NCI-H1417 (cell line): ENCODE data around the gene CES2.
A peak's percentile ranks its signal among the peaks of the same experiment; 100 is the strongest.
"Not testable (repeated sequence)": the region's sequence is repeated elsewhere in the genome, so short reads cannot be mapped to it uniquely, and the experiment has no call there.

ENCODE experiments used
- DNase-seq, 3 experiments: peaks; one replicate each; lab custom pipeline; 2025; lab: John Stamatoyannopoulos, UW

The CES2 gene

DNA sequence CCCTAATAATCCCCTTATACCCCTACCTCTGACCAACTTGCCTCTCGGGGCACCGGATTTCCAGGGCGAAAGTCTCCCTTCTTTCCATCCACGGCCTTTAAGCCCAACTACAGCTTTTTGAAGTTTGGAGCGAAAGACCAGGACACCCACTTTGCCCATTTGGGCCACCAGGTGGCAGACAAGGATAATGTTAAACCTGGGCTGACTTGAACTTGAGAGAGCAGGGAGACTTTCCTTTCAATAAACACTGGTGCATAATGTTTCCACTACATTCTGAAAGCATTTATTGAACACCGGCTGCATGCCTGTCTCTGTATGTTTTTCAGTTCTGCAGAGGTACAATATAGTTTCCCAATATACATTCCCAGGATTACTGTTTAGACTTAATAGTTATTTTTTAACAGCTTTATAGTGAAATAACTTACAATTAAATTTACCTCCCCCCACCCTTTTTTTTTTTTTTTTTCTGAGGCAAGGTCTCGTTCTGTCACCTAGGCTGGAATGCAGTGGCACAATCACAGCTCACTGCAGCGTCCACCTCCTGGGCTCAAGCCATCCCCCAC lies 18.9 kb downstream of the CES2 start:
- peak; percentile 49 to 83 (median 54) for DNase-seq

DNA sequence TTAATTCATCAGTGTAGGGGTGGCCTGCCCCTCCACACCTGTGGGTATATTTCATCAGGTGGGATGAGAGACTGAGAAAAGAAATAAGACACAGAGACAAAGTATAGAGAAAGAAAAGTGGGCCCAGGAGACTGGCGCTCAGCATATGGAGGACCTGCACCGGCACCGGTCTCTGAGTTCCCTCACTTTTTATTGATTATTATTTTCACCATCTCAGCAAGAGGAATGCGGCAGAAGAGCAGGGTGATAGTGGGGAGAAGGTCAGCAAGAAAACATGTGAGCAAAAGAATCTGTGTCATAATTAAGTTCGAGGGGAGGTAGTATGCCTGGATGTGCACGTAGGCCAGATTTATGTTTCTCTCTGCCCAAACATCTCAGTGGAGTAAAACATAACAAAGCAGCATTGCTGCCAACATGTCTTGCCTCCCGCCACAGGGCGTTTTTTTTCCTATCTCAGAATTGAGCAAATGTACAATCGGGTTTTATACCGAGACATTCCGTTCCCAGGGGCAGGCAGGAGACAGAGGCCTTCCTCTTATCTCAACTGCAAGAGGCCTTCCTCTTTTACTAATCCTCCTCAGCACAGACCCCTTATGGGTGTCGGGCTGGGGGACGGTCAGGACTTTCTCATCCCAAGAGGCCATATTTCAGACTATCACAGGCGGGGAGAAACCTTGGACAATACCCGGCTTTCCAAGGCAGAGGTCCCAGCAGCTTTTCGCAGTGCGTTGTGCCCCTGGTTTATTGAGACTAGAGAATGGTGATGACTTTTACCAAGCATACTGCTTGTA lies 20.2 kb downstream of the CES2 start:
- not testable (repeated sequence) for DNase-seq

DNA sequence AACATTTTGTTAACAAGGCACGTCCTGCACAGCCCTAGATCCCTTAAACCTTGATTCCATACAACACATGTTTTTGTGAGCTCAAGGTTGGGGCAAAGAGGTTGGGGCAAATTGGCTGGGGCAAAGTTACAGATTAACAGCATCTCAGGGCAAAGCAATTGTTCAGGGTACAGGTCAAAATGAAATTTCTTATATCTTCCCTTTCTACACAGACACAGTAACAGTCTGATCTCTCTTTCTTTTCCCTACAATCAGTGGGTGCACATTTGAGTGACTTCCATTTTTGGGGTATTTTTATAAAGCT lies 20.8 kb downstream of the CES2 start:
- not testable (repeated sequence) for DNase-seq

DNA sequence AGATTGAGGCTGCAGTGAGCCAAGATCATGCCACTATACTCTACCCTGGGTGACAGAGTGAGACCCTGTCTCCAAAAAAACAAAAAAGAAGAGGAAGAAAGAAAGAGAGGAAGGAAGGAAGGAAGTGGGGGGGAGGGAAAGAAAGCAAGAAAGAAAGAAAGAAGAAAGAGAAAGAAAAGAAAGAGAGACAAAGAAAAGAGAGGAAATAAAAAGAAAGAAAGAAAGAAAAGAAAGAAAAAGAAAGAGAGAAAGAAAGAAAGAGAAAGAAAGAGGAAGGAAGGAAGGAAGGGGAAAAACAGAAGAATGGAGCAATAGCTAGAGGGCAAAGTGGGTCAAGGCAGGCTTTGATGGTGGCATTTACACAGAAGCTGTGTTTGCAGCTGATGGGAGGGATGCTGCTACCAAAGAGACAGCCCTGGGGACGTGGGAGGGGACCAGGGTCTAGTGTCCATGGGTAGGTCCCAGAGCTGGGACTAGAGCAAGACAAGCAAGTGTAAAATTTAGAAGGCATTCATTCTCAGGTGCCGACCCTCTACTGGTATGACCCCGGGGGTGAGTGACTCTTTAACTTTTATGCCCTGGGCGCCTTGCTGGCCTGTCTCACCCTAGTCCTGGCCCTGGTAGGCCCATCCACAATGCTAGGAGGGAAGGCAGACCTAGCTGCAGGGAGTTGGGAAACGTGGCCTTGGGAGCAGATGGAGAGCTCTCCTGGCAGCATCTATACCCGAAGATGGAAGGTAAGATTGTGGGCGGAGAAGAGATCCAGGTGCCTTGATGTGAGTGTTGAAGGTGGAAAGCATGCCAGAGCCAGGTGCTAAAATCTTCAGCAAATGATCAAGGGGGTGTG lies 23.8 kb downstream of the CES2 start:
- DNase-seq, result no peak

DNA sequence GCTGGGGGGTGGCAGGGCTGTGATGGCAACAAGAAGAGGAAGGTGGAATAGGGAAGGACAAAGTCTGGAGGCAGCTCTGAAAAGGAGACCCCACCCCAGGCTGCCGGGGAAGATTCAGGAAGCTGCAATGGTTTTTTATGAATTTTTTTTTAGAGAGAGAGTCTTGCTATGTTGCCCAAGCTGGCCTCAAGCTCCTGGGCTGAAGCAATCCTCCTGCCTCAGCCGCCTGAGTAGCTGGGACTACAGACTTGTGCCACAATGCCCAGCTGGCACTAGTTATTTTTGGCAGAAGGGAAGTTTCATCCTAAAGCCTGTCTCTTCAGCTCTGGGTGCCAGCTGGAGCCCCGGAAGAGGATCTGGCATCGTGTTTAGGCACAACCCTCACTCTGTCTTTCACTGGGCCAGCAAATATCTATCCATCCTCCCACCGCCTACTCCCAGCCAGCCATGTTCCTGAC lies 24.4 kb downstream of the CES2 start:
- no peak for DNase-seq

DNA sequence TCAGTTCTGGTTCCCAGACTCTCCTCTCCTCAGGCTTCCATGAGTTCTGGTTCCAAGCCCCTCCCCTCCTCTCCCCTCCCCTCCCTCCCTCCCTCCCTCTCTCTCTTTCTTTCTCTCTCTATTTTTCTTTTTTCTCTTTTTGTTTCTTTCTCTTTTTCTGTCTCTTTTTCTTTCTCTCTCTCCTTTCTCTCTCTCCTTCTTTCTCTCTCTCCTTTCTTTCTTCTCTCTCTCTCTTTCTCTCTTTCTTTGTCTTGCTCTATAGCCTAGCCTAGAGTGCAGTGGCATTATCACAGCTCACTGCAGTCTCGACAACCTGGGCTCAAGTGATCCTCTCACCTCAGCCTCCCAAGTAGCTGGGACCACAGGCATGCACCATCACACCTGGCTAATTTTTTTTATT lies 25.0 kb downstream of the CES2 start:
- no peak for DNase-seq

DNA sequence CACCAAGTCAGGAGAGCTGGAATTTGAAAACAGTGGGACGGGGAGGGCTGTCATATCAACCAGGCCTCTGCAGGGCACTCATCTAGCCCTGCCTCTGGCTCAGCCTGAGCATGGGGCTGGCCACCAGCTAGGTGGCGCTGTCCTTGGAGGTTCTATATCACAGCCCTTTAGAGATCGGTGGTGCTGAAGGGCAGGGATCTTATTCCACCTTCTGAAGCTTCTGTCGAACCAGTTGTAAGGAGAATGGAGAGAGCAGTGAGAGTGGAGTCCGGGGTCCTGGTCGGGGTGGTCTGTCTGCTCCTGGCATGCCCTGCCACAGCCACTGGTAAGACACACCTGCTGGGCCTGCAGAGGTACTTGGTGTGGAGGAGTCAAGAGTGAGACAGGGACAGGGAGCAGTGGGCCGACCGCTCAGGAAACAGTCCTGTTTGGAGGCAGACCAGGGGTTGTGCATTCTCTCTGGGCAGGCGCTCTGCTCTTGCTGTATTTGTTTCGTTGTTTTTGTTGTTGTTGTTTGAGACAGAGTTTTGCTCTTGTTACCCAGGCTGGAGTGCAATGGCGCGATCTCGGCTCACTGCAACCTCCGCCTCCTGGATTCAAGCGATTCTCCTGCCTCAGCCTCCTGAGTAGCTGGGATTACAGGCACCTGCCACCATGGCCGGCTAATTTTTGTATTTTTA lies 25.9 kb downstream of the CES2 start, which contains the start of gene CES3:
TSS of gene CES3 (plus strand) at position 202 of the 680 bp plus-strand sequence. CDS start at position 244, 42 bp downstream.
- peak; percentile 9 to 35 (median 27) for DNase-seq

DNA sequence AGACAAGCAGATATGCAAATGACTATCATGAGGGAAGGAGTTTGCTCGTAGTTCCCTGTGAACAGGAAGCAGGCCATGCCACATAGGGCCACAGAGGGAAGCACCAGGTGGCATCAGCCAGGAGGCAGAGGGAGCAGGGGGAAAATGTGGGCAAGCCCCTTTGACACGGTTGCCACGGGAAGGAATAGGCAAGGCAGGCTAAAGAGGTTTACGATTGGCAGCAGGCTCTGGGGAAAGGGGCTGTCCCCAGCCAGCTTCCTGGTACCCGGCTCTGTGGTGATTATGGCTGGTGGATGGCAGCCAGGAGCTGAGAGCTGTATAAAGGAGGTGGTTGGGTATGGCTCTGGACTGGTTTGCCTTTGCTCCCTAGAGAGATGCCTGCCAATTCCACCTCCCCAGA lies 26.6 kb downstream of the CES2 start:
- DNase-seq, result no peak

DNA sequence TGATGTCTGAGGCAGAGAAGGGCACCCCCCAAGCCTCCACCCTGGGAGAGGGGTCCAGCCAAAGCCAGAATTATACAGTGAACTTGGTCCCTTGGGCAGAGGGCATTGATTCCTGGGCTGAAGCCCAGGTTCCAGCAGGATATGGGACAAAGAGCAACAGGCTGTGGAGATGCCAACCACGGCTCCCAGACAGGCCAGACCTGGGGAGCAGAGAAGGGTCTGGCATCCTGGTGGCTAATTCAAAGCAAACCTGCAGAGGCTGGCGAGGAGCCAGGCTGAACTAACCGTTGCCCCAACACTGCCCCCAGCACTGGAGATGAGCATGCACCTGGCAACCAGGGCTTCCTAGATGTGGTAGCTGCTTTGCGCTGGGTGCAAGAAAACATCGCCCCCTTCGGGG lies 28.7 kb downstream of the CES2 start:
- peak in 1 of 3 experiments; percentile 3 for DNase-seq

DNA sequence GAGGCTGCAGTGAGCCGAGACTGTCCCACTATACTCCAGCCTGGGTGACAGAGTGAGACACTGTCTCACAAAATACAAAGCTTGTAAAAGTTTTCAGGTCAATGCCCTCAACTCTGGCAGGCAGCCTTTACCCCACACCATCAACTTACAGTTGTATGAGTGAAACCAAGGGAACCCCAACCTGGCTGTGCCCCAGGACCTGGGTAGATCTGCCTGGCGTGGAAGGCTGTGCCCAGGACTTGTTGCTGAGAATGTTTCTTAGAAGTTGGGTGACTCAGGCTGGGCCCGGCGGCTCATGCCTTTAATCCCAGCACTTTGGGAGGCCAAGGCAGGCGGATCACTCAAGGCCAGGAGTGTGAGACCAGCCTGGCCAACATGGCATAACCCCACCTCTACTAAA lies 33.5 kb downstream of the CES2 start:
- no peak for DNase-seq

DNA sequence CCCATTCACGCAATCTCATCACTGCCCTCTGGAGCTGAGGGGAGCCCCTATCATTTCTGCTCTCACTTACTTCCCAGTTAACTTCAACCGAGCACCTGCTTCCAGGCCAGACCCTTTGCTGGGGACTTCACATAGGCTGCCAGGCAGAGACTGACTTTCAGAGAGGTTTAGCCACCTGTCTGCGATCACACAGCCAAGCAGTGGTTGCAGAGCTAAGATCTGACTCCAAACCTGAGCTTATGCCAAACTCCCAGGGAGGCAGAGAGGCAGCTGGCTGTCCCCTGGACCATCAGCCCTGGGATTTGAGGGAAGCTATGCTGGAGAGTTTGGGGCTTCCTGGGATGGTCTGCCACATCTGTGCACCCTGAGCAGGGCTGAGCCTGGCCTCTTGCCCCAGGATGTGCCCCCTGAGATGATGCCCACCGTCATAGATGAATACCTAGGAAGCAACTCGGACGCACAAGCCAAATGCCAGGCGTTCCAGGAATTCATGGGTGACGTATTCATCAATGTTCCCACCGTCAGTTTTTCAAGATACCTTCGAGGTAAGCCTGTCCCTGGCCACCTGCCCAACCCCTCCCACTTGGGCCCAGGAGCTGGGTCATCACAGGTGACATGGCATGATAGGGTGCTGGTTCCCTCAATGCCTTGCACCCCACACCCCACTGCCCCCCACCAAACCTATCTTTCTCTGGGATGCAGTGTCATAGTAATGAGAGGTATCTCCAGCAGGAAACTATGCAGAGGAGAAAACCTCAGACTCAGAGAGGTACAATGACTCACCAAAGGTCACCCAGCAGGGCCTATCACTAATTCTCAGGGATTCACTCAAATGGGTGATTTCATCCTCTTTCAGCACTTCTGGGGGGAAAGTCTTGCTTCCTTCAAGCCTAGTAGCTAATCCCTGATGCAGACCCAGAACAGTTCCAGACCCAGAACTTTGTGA lies 35.7 kb downstream of the CES2 start:
- no peak for DNase-seq

DNA sequence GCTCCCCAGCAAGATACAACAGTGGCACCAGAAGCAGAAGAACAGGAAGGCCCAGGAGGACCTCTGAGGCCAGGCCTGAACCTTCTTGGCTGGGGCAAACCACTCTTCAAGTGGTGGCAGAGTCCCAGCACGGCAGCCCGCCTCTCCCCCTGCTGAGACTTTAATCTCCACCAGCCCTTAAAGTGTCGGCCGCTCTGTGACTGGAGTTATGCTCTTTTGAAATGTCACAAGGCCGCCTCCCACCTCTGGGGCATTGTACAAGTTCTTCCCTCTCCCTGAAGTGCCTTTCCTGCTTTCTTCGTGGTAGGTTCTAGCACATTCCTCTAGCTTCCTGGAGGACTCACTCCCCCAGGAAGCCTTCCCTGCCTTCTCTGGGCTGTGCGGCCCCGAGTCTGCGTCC lies 37.7 kb downstream of the CES2 start:
- no peak for DNase-seq

DNA sequence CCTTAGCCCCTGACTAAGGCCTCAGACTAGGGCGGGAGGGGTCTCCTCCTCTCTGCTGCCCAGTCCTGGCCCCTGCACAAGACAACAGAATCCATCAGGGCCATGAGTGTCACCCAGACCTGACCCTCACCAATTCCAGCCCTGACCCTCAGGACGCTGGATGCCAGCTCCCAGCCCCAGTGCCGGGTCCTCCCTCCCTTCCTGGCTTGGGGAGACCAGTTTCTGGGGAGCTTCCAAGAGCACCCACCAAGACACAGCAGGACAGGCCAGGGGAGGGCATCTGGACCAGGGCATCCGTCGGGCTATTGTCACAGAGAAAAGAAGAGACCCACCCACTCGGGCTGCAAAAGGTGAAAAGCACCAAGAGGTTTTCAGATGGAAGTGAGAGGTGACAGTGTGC lies 38.4 kb downstream of the CES2 start:
- no peak for DNase-seq

DNA sequence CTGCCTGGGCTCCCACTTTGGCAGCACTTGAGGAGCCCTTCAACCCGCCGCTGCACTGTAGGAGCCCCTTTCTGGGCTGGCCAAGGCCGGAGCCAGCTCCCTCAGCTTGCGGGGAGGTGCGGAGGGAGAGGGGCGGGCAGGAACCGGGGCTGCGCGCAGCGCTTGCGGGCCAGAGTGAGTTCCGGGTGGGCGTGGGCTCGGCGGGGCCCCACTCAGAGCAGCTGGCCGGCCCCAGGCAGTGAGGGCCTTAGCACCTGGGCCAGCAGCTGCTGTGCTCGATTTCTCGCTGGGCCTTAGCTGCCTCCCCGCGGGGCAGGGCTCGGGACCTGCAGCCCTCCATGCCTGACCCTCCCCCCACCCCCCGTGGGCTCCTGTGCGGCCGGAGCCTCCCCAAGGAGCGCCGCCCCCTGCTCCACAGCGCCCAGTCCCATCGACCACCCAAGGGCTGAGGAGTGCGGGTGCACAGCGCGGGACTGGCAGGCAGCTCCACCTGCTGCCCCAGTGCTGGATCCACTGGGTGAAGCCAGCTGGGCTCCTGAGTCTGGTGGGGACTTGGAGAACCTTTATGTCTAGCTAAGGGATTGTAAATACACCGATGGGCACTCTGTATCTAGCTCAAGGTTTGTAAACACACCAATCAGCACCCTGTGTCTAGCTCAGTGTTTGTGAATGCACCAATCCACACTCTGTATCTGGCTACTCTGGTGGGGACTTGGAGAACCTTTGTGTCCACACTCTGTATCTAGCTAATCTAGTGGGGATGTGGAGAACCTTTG lies 39.0 kb downstream of the CES2 start:
- not testable (repeated sequence) for DNase-seq

DNA sequence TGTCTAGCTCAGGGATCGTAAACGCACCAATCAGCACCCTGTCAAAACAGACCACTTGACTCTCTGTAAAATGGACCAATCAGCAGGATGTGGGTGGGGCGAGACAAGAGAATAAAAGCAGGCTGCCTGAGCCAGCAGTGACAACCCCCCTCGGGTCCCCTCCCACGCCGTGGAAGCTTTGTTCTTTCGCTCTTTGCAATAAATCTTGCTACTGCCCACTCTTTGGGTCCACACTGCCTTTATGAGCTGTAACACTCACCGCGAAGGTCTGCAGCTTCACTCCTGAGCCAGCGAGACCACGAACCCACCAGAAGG lies 39.6 kb downstream of the CES2 start:
- DNase-seq, result peak in 2 of 3 experiments; percentile 6 to 29

DNA sequence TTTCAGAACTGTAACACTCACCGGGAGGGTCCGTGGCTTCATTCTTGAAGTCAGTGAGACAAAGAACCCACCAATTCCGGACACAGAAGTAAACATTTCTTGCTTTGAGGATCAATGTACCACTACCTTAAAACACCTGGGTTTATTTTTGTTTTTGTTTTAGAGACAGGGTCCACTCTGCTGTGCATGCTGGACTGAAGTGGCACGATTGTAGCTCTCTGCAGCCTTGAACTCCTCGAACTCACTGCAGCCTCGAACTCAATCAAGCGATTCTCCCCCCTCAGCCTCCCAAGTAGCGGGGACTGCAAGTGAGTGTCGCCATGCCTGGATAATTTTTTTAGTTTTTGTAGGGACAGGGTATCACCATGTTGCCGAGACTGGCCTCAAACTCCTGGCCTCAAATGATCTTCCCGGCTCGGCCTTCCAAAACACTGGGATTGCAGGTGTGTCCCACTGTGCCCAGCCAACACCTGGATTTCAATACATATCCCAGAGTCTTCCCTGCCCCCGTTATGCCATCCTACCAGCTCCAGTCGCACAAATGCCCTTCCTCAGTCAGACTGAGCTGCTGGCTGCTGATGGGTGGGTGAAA lies 40.1 kb downstream of the CES2 start:
- no peak for DNase-seq

DNA sequence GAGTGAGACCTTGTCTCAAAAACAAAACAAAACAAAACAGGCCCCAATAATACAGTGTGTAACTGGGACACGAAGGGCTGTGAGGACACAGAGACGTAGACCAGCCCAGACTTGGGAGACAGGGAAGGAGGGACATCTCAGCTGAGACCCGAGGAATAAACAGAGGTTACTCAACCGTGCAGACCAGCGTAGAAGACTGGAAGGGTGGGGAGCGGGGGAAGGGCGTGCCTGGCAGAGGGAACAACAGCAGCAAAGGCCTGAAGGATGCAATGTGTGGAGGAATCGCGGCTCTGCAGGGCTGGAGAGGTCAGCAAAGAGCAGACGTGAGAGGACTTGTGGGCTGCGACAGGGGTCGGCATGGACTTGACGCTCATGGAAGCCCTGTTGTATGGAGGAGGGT lies 41.4 kb downstream of the CES2 start:
- DNase-seq, result peak in 1 of 3 experiments; percentile 7

DNA sequence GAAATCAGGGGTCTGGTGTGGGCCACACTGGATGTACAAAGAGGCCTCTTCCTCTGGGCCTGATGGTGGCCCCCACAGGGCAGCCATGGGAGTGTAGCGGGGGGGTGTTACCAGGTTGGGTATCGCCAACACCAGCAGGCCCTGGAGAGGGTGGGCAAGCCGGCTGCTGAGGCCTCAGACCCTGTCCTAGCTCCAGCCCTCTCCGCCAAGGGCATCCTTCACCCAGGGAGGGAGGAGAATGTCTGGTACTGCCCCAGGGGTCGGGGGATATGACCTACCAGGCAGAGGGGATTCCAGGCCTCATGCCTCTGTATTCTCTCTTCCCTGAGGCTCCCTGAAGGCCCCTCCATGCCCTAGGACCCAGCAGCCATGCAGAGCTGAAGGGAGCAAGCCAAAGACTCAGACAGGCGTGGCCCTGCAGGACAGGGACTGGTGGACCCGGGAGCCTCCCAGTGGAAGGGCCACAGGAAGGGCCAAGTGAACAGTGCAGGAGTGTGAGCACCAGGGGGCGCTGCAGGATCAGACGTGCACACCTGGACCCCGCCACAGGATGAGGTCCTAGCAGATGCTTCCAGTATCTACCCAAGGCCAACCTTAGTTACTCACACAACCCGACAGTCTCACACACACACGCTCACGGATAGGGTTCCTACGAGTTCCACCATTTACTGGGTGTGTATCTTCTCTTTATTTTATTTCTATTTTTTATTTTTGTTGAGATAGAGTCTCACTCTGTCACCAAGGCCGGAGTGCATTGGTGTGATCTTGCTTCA lies 42.2 kb downstream of the CES2 start:
- DNase-seq, result peak; percentile 60 to 81 (median 61)

DNA sequence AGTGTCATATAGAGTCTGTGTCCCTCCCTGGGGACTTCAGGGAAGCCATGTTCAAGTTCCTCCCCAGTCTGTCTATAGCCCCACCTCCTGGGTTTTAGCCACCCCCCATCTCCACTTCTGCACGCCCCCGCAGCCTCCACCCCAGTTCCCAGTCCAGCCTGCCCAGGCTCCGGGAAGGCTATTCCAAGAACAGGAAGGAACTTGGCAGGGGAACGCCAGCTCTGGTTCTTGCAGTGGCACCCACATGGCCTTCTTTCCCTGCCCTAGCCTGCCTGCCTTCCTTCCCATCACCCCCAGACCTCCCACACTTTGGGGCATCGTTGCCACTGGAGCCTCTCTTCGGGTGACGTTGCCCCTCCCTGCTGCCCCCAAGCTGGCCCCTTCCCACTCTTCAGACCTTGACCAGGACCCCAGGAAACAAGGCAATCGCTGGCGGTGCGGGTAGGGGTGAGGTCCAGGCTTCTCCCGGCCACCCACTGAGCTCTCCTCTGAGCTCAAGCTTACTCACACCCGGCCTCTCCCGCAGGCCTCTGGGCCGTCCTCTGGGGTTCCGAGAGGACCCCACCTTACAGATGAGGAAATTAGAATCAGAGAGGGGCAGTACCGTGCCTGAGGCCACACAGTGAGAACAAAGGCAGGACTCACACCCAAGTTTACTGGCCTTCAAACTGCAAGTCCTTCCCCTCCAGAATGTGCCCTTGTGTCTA lies 43.8 kb downstream of the CES2 start:
- no peak for DNase-seq
